ENCODE results near the gene FBXL13.
"Not testable (repeated sequence)": the region's sequence is repeated elsewhere in the genome, so short reads cannot be mapped to it uniquely, and the experiment has no call there.

Gene FBXL13

DNA sequence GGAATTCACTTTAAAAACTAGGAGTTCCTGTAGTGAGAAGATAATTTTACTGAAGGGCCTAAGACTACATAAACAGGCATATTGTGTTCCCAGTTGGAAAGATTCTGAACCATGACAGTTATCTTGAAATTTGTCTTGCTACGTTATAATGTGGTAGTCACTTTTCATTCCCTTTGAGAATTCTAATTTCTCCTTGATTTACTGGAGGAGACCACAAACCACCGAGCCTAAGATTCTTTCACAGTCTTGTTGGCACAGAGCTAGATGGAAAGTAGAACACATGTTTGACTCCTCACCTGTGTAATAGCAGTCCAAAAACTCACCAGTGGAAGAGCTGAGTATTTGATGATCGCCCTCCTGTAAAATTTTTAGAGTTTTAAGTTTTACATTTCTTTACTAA is 5.2 kb upstream of the FBXL13 start:
- DNase-seq (ENCODE audit: low spot score) = no peak

- not testable (repeated sequence) for DNase-seq (ENCODE audit: low spot score)
These were observed 3.6 kb upstream of the FBXL13 start for GRCh38 chr7:103078226-103078625.

DNA sequence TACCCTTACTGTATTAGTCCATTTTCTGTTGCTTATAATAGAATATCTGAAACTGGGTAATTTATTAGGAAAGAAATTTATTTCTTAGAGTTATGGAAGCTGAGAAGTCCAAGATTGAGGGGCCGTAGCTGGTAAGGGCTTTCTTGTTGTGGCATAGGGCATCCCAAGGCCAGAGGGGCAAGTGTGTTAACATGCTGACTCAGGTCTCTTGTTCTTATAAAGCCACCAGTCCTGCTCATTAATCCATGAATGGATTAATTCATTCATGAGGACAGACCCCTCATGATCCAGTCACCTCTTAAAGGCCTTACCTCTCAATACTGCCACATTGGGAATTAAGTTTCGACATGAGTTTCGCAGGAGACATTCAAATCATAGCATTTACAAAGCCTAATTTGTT is 2.7 kb upstream of the FBXL13 start:
- DNase-seq (ENCODE audit: low spot score) = no peak

DNA sequence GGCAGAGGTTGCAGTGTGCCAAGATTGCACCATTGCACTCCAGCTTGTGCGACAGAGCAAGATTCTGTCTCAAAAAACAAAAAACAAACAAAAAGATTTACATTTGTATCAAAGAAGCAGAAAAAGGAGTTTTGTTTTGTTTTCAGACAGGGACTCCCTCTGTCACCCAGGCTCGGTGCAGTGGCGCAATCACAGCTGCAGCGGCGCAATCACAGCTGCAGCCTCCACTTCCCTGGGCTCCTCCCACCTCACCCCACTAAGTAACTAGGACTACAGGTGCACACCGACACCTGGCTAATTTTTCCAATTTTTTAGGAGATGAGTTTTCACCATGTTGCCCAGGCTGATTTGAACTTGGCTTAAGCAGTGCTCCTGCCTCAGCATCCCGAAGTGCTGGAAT is 2.2 kb upstream of the FBXL13 start:
- no peak for DNase-seq (ENCODE audit: low spot score)

- DNase-seq (ENCODE audit: low spot score) = peak; percentile 39
These were observed 832 bp upstream of the FBXL13 start for GRCh38 chr7:103075337-103075918.

DNA sequence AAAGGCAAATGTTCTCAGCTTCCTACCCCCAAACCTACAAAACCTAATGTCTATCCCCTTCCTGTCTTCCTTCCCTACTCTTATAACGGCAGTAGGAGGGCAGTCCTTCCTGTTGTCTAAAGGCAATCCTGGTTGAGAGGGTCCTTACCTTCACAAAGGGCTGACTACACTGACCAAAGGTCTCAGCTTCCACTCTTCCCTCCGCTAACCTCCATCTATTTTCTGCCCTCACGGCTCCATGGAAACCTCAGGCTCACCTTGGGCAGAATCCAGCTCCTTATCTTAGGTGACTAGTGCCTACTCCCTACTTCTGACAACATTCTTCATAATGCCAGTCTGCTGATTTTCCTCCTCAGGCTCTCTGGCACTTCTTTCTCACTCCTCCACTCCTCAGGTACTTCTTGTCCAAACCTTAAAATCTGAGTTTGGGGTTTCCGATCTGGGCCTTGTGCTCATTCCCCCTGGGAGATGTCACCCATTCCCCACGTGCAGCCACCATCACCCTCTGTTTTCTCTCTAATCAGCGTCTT is 542 bp downstream of the FBXL13 start:
- DNase-seq (ENCODE audit: low spot score) = peak; percentile 12

- DNase-seq (ENCODE audit: low spot score) = no peak
These were observed 3.6 kb downstream of the FBXL13 start for GRCh38 chr7:103071000-103071399.

DNA sequence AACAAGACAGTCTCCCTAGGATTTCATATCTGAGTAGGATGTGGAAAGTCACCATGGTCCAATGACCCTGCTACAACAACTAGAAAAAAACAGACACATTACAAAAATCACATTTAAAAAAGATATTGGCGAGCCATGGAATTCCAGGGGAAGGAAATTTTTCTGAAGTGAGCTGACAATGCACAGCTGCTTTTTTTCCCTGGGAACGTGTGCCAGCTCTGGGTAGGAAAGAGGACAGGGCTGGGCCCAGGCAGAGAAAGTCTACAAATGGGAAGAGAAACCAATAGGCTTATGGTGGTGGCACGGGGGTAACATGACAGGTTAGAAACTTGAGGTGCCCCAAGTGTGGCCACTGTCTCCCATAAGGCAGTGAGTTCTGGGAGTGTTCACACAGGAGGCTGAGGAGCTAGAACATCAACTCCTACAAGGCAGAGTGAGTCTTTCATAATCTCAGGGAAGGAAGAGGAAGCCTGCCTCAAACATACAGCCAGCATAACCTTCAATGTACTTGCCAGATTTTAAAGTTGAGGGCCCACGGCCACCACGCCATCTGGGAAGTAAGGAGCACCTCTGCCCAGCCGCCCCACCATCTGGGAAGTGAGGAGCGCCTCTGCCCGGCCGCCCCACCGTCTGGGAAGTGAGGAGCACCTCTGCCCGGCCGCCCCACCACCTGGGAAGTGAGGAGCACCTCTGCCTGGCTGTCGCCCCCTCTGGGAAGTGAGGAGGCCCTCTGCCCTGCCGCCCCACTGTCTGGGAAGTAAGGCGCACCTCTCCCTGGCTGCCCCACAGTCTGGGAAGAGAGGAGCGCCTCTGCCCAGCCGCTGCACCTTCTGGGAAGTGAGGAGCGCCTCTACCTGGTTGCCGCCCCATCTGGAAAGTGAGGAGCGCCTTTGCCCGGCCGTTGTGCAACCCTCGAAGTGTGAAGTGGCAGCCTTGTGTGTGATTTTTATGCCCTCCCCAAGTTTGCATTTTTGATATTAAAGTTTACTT is 5.9 kb downstream of the FBXL13 start:
- DNase-seq (ENCODE audit: low spot score) = no peak

GRCh38 chr7:103065667-103066066 is 8.9 kb downstream of the FBXL13 start:
- DNase-seq (ENCODE audit: low spot score) = peak; percentile 50

DNA sequence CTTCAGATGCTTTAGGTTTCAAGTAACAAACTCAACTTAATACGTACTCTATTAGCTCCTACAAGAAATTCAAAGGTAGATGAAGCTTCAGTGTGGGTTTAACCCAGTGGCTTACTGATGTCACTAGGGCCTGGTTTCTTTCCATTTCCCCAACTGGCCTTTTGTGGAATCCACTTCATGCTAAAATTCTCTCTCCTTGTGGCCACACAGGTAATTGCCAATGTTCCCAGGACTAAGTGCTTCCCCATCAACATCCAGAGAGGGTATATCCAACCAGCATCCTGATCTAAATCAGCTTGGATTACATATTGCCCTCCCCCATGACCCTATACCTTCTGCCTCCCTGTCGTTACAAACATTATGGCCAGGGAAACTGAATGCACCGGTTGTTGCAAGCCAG is 10.7 kb downstream of the FBXL13 start:
- no peak for DNase-seq (ENCODE audit: low spot score)

DNA sequence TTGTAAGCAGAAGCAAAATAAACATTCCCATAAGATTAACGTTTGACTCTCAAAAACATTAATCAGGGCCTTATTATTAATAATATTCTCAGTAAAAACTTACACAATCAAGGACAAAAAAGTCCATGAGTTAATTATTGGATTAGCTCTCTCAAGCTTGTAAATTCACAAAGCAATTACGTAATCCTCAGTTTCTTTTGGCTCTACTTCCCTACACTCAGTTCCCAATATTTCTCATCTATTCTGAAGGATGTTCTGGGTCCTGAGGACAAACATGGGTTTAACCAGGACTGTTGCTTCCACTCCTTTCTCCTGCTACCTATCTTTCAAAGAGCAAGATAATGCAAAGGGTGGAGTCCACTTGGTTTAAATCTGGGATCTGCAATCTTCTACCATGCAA is 15.1 kb downstream of the FBXL13 start:
- DNase-seq (ENCODE audit: low spot score) = no peak

- DNase-seq (ENCODE audit: low spot score) = no peak
These were observed 16.5 kb downstream of the FBXL13 start for GRCh38 chr7:103058122-103058521.

DNA sequence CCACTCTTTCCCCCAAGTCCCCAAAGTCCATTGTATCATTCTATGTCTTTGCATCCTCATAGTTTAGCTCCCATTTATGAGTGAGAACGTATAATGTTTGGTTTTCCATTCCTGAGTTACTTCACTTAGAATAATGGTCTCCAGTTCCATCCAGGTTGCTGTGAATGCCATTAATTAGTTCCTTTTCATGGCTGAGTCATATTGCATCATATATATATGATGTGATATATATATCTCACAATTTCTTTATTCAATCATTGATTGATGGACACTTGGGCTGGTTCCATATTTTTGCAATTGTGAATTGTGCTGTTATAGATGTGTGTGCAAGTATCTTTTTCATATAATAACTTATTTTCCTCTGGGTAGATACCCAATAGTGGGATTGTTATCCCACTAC is 18.6 kb downstream of the FBXL13 start:
- not testable (repeated sequence) for DNase-seq (ENCODE audit: low spot score)

- no peak for DNase-seq (ENCODE audit: low spot score)
These were observed 23.1 kb downstream of the FBXL13 start for GRCh38 chr7:103051519-103051918.

GRCh38 chr7:103048833-103049232 is 25.8 kb downstream of the FBXL13 start:
- no peak for DNase-seq (ENCODE audit: low spot score)

DNA sequence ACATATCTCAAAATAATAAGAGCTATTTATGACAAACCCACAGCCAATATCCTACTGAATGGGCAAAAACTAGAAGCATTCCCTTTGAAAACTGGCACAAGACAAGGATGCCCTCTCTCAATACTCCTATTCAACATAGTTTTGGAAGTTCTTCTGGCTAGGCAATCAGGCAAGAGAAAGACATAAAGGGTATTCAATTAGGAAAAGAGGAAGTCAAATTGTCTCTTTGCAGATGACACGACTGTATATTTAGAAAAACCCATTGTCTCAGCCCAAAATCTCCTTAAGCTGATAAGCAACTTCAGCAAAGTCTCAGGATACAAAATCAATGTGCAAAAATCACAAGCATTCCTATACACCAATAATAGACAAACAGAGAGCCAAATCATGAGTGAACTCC is 32.8 kb downstream of the FBXL13 start:
- DNase-seq (ENCODE audit: low spot score) = not testable (repeated sequence)

DNA sequence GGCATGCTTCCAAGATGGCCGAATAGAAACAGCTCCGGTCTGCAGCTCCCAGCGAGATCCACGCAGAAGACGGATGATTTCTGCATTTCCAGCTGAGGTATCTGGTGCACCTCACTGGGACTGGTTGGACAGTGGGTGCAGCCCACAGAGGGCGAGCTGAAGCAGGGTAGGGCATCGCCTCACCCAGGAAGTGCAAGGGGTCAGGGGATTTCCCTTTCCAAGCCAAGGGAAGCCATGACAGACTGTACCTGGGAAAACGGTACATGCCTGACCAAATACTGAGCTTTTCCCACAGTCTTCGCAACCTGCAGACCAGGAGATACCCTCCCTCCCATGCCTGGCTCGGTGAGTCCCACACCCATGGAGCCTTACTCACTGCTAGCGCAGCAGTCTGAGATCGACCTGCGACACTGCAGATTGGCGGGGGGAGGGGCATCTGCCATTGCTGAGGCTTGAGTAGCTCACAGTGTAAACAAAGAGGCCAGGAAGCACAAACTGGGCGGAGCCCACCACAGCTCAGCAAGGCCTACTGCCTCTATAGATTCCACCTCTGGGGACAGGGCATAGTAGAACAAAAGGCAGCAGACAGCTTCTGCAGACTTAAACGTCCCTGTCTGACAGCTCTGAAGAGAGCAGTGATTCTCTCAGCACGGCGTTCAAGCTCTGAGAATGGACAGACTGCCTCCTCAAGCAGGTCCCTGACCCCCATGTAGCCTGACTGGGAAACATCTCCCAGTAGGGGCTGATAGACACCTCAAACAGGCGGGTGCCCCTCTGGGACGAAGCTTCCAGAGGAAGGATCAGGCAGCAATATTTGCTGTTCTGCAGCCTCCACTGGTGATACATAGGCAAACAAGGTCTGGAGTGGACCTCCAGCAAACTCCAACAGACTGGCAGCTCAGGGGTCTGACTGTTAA is 36.5 kb downstream of the FBXL13 start:
- DNase-seq (ENCODE audit: low spot score) = not testable (repeated sequence)

- no peak for DNase-seq (ENCODE audit: low spot score)
These were observed 37.1 kb downstream of the FBXL13 start for GRCh38 chr7:103037476-103037822.

- DNase-seq (ENCODE audit: low spot score) = not testable (repeated sequence)
These were observed 40.3 kb downstream of the FBXL13 start for GRCh38 chr7:103034318-103034717.

- no peak for DNase-seq (ENCODE audit: low spot score)
These were observed 42.8 kb downstream of the FBXL13 start for GRCh38 chr7:103031781-103032180.

DNA sequence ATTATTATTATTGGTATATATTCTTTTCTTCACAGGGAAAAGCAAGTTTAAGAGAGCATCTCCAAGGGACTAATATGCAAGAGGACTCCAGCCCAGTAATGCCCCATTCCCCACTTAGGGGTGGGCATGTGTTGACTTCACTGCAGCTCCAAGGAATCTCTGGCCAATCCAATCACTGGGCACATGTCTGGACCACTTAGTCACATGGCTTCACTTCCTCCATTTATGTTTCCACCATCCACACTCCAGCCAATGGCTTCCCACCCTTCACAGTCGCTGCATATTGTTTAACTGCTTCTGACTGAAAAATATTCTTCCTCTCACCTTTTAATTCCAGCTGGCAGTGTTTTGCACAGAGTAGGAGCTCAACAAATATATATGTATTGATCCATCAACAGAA is 43.6 kb downstream of the FBXL13 start:
- DNase-seq (ENCODE audit: low spot score) = no peak

GRCh38 chr7:103025341-103025740 is 49.3 kb downstream of the FBXL13 start:
- DNase-seq (ENCODE audit: low spot score) = no peak
